Natural killer cell treated with Interleukin-12 subunit alpha and Interleukin-12 subunit beta and Interleukin-15 and Interleukin-18, amount 100 ng/mL, for 72 hours (primary cell): ENCODE results near the gene ERP44. TPM values are rescaled to one million over a fixed set of nuclear protein-coding genes. Genes with fewer than 3 reads are reported as not detected.

Experiments
- ATAC-seq, 2 donors: fragments of 150-1000 bp; cut with Tn5 transposase in 1 of 2; sonication (Bioruptor Pico), chemical (Tn5 transposase) in 1 of 2; 2 replicates each; pipeline ENCODE4 v1.10.0; 2021
- DNase-seq: peaks from one replicate; pipeline ENCODE4 v3.0.0; 2022; ENCODE audit warnings: low spot score
- H3K27ac Mint-ChIP-seq, 2 donors: 1 replicate in 1 of 2; 2 replicates in 1 of 2; pipeline ENCODE4 v1.8.0; 2022; ENCODE audit warnings: mixed read lengths in 2 of 2, mild to moderate bottlenecking in 1 of 2, moderate library complexity in 1 of 2
- H3K27me3 Mint-ChIP-seq, 2 donors: 1 replicate in 1 of 2; 2 replicates in 1 of 2; pipeline ENCODE4 v1.8.0; 2022; ENCODE audit warnings: mixed read lengths in 2 of 2
- H3K36me3 Mint-ChIP-seq: one replicate; pipeline ENCODE4 v1.8.0; 2022; ENCODE audit warnings: mixed read lengths
- H3K4me1 Mint-ChIP-seq, 2 donors: 1 replicate in 1 of 2; 2 replicates in 1 of 2; pipeline ENCODE4 v1.8.0; 2022; ENCODE audit warnings: low read depth in 2 of 2, mixed read lengths in 2 of 2, mild to moderate bottlenecking in 1 of 2
- H3K4me3 Mint-ChIP-seq: one replicate; pipeline ENCODE4 v1.8.0; 2022; ENCODE audit warnings: mixed read lengths
- H3K9me3 Mint-ChIP-seq: 2 replicates; pipeline ENCODE4 v1.8.0; 2022; ENCODE audit warnings: mixed read lengths
- total RNA-seq, 2 donors: library from RNA; stranded (reverse); gene quantifications; one replicate each; pipeline ENCODE4 v1.2.3, GENCODE V29; 2022

The ERP44 gene
- total RNA-seq, 2 donors from 2014 or later: 13.1 to 26.3 TPM

- Mint-ChIP-seq H3K27ac (peak overlapping the region; percentile 3 to 37), H3K4me3 (no peak overlapping the region), H3K36me3 (peaks cover 18% of the 10 kb centered on the region), H3K9me3 (no peaks in the 10 kb centered on the region), H3K4me1 (peaks cover 42 to 53% of the 10 kb centered on the region in 2 donors), H3K27me3 (no peaks in the 10 kb centered on the region)
- no peak for ATAC-seq
- peak; percentile 54 for DNase-seq
These were observed 64.8 kb downstream of the ERP44 start for GRCh38 chr9:100033877-100034551.

- H3K36me3 Mint-ChIP-seq: peaks cover 4% of the 10 kb centered on the region
- no peak for DNase-seq
- ATAC-seq: no peak
- no peaks in the 10 kb centered on the region for H3K27me3 Mint-ChIP-seq
- no peak overlapping the region for H3K27ac Mint-ChIP-seq
- no peak overlapping the region for H3K4me3 Mint-ChIP-seq
- H3K4me1 Mint-ChIP-seq: peaks cover 36 to 39% of the 10 kb centered on the region in 2 donors
- H3K9me3 Mint-ChIP-seq: no peaks in the 10 kb centered on the region
These were observed 68.3 kb downstream of the ERP44 start for GRCh38 chr9:100030548-100030947.

GRCh38 chr9:100029251-100029650 is 69.5 kb downstream of the ERP44 start:
- Mint-ChIP-seq H3K27me3 (no peaks in the 10 kb centered on the region), H3K27ac (peak overlapping the region; percentile 10 to 12), H3K4me3 (no peak overlapping the region), H3K4me1 (peaks cover 27 to 29% of the 10 kb centered on the region in 2 donors), H3K36me3 (no peaks in the 10 kb centered on the region), H3K9me3 (no peaks in the 10 kb centered on the region)
- ATAC-seq (no peak), DNase-seq (no peak)

- peaks cover 22 to 23% of the 10 kb centered on the region in 2 donors for H3K4me1 Mint-ChIP-seq
- H3K36me3 Mint-ChIP-seq: no peaks in the 10 kb centered on the region
- peak; percentile 78 for DNase-seq
- ATAC-seq: peak; percentile 91 to 92
- no peaks in the 10 kb centered on the region for H3K9me3 Mint-ChIP-seq
- no peaks in the 10 kb centered on the region for H3K27me3 Mint-ChIP-seq
- peak overlapping the region; percentile 8 to 10 for H3K27ac Mint-ChIP-seq
- peak overlapping the region; percentile 20 for H3K4me3 Mint-ChIP-seq
These were observed 70.5 kb downstream of the ERP44 start for GRCh38 chr9:100028201-100028784.

- DNase-seq (no peak), ATAC-seq (no peak)
- no peaks in the 10 kb centered on the region for H3K9me3 Mint-ChIP-seq
- no peak overlapping the region for H3K27ac Mint-ChIP-seq
- H3K4me1 Mint-ChIP-seq: peaks cover 22 to 23% of the 10 kb centered on the region in 2 donors
- no peaks in the 10 kb centered on the region for H3K36me3 Mint-ChIP-seq
- H3K27me3 Mint-ChIP-seq: no peaks in the 10 kb centered on the region
- no peak overlapping the region for H3K4me3 Mint-ChIP-seq
These were observed 71.3 kb downstream of the ERP44 start for GRCh38 chr9:100027543-100027942.

- Mint-ChIP-seq H3K9me3 (no peaks in the 10 kb centered on the region), H3K36me3 (peaks cover 15% of the 10 kb centered on the region), H3K27ac (no peak overlapping the region), H3K4me1 (peaks cover 0 to 4% of the 10 kb centered on the region in 2 donors), H3K27me3 (no peaks in the 10 kb centered on the region), H3K4me3 (no peak overlapping the region)
- DNase-seq: no peak
- no peak for ATAC-seq
These were observed 76.9 kb downstream of the ERP44 start for GRCh38 chr9:100021931-100022330.

GRCh38 chr9:100020121-100020795 is 78.5 kb downstream of the ERP44 start:
- no peak overlapping the region for H3K4me3 Mint-ChIP-seq
- H3K36me3 Mint-ChIP-seq: peaks cover 15% of the 10 kb centered on the region
- H3K4me1 Mint-ChIP-seq: no peaks in the 10 kb centered on the region
- H3K9me3 Mint-ChIP-seq: no peaks in the 10 kb centered on the region
- no peak for DNase-seq
- H3K27ac Mint-ChIP-seq: peak overlapping the region in 1 of 2 donors; percentile 14
- no peaks in the 10 kb centered on the region for H3K27me3 Mint-ChIP-seq
- ATAC-seq: no peak

- Mint-ChIP-seq H3K27ac (peak overlapping the region; percentile 14 to 22), H3K4me3 (no peak overlapping the region), H3K27me3 (no peaks in the 10 kb centered on the region), H3K4me1 (no peaks in the 10 kb centered on the region), H3K36me3 (peaks cover 15% of the 10 kb centered on the region), H3K9me3 (no peaks in the 10 kb centered on the region)
- no peak for DNase-seq
- no peak for ATAC-seq
These were observed 79.3 kb downstream of the ERP44 start for GRCh38 chr9:100019541-100019940.

GRCh38 chr9:100014846-100015245 is 84.0 kb downstream of the ERP44 start:
- H3K36me3 Mint-ChIP-seq: peaks cover 19% of the 10 kb centered on the region
- H3K4me3 Mint-ChIP-seq: no peak overlapping the region
- H3K27me3 Mint-ChIP-seq: no peaks in the 10 kb centered on the region

GRCh38 chr9:100013573-100013972 is 85.2 kb downstream of the ERP44 start:
- no peak for DNase-seq
- Mint-ChIP-seq H3K27me3 (no peaks in the 10 kb centered on the region), H3K9me3 (no peaks in the 10 kb centered on the region), H3K36me3 (peaks cover 14% of the 10 kb centered on the region), H3K4me1 (peaks cover 0 to 3% of the 10 kb centered on the region in 2 donors), H3K4me3 (no peak overlapping the region), H3K27ac (no peak overlapping the region)
- no peak for ATAC-seq

More at GRCh38 chr9:100014846-100015245, 84.0 kb downstream of the ERP44 start:
- Mint-ChIP-seq H3K27ac (no peak overlapping the region), H3K4me1 (peaks cover 0 to 3% of the 10 kb centered on the region in 2 donors), H3K9me3 (no peaks in the 10 kb centered on the region)
- DNase-seq (no peak), ATAC-seq (no peak)

GRCh38 chr9:100012279-100012678 is 86.5 kb downstream of the ERP44 start:
- peaks cover 0 to 3% of the 10 kb centered on the region in 2 donors for H3K4me1 Mint-ChIP-seq
- DNase-seq: no peak
- H3K36me3 Mint-ChIP-seq: peaks cover 14% of the 10 kb centered on the region
- no peak for ATAC-seq
- no peaks in the 10 kb centered on the region for H3K27me3 Mint-ChIP-seq
- H3K9me3 Mint-ChIP-seq: no peaks in the 10 kb centered on the region
- H3K27ac Mint-ChIP-seq: no peak overlapping the region
- no peak overlapping the region for H3K4me3 Mint-ChIP-seq

- DNase-seq (peak; percentile 77), ATAC-seq (peak in 1 of 2 donors; percentile 70)
- no peaks in the 10 kb centered on the region for H3K9me3 Mint-ChIP-seq
- H3K36me3 Mint-ChIP-seq: peaks cover 14% of the 10 kb centered on the region
- H3K27ac Mint-ChIP-seq: no peak overlapping the region
- H3K4me3 Mint-ChIP-seq: no peak overlapping the region
- peaks cover 0 to 3% of the 10 kb centered on the region in 2 donors for H3K4me1 Mint-ChIP-seq
- no peaks in the 10 kb centered on the region for H3K27me3 Mint-ChIP-seq
These were observed 87.6 kb downstream of the ERP44 start for GRCh38 chr9:100011062-100011681.

- ATAC-seq (no peak), DNase-seq (no peak)
- Mint-ChIP-seq H3K27ac (no peak overlapping the region), H3K4me1 (peaks cover 0 to 5% of the 10 kb centered on the region in 2 donors), H3K9me3 (no peaks in the 10 kb centered on the region), H3K27me3 (no peaks in the 10 kb centered on the region), H3K4me3 (no peak overlapping the region), H3K36me3 (peaks cover 27% of the 10 kb centered on the region)
These were observed 99.0 kb downstream of the ERP44 start for GRCh38 chr9:99999797-100000196.

- no peak for ATAC-seq
- Mint-ChIP-seq H3K27ac (no peak overlapping the region), H3K4me3 (no peak overlapping the region), H3K9me3 (no peaks in the 10 kb centered on the region), H3K27me3 (no peaks in the 10 kb centered on the region), H3K36me3 (peaks cover 26% of the 10 kb centered on the region), H3K4me1 (peaks cover 0 to 5% of the 10 kb centered on the region in 2 donors)
- no peak for DNase-seq
These were observed 99.9 kb downstream of the ERP44 start for GRCh38 chr9:99998866-99999265.
